ENCODE results near the gene AK8.

GRCh38 chr9:132888151-132888550 is 10.1 kb upstream of the AK8 start:
- no peak for TF ChIP-seq TAF1 (conservative IDR thresholded peaks at IDR 0.05)
- TF ChIP-seq CTCF (IDR thresholded peaks at IDR 0.05; ENCODE audit: low read depth, low read length, missing input control): no peak
- TF ChIP-seq, protein P1, sequence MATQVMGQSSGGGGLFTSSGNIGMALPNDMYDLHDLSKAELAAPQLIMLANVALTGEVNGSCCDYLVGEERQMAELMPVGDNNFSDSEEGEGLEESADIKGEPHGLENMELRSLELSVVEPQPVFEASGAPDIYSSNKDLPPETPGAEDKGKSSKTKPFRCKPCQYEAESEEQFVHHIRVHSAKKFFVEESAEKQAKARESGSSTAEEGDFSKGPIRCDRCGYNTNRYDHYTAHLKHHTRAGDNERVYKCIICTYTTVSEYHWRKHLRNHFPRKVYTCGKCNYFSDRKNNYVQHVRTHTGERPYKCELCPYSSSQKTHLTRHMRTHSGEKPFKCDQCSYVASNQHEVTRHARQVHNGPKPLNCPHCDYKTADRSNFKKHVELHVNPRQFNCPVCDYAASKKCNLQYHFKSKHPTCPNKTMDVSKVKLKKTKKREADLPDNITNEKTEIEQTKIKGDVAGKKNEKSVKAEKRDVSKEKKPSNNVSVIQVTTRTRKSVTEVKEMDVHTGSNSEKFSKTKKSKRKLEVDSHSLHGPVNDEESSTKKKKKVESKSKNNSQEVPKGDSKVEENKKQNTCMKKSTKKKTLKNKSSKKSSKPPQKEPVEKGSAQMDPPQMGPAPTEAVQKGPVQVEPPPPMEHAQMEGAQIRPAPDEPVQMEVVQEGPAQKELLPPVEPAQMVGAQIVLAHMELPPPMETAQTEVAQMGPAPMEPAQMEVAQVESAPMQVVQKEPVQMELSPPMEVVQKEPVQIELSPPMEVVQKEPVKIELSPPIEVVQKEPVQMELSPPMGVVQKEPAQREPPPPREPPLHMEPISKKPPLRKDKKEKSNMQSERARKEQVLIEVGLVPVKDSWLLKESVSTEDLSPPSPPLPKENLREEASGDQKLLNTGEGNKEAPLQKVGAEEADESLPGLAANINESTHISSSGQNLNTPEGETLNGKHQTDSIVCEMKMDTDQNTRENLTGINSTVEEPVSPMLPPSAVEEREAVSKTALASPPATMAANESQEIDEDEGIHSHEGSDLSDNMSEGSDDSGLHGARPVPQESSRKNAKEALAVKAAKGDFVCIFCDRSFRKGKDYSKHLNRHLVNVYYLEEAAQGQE (IDR thresholded peaks at IDR 0.05): no peak
- no peak for TF ChIP-seq YY1 (IDR thresholded peaks at IDR 0.05)
- TF ChIP-seq MAX (IDR thresholded peaks at IDR 0.05): no peak
- no peak for TF ChIP-seq GABPA (IDR thresholded peaks at IDR 0.05 in 1 of 2, conservative IDR thresholded peaks at IDR 0.05 in 1 of 2)
- TF ChIP-seq, protein P2, sequence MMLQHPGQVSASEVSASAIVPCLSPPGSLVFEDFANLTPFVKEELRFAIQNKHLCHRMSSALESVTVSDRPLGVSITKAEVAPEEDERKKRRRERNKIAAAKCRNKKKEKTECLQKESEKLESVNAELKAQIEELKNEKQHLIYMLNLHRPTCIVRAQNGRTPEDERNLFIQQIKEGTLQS (IDR thresholded peaks at IDR 0.05): no peak
- no peak for TF ChIP-seq RAD21 (IDR thresholded peaks at IDR 0.05)
